ENCODE data around the gene SUMF2. TPM values are rescaled to one million over a fixed set of nuclear protein-coding genes. Genes with fewer than 3 reads are reported as not detected.
"Not testable (repeated sequence)": the region's sequence is repeated elsewhere in the genome, so short reads cannot be mapped to it uniquely, and the experiment has no call there.

Gene SUMF2
- total RNA-seq, 1 experiment from 2014 or later = 128 TPM

DNA sequence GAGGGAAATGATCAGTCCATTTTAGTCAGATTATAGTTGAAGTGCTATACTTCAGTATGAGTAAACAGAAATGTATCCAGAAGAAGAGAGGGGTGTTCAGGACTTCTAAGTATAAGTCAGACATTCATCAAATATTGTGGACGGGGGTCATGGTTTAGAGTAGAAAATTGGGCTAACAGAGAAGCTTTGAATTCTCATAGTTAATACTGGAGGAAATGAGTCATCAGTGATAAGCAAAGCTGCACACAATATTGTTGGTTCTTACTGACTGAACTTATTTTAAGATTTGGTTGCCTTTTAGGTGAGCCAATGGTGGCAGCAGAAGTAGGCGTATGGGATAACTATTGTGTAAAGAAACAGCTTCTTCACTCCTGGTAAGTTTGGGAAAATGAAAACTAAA, 1.7 kb upstream of the SUMF2 start:
- DNase-seq (ENCODE audit: low read depth) = peak; percentile 87

DNA sequence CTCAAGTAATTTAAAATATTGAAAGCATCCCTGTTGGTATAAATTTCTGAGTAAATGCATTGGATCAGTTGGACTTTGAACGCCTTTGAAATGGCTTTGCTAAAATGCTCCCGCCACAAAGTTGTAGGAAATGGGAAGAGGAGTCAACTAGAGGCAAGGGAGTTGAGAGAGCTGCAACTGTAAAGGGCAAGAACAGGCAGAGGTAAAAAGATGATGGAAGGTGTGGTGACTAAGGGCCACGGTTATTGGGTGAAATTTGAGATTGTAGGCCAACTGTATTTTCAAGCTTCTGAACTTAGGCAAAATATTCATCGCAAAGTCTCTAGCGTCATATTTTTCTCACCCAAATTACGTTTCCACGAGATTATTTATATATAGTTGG, 595 bp upstream of the SUMF2 start:
- DNase-seq (ENCODE audit: low read depth) = no peak

DNA sequence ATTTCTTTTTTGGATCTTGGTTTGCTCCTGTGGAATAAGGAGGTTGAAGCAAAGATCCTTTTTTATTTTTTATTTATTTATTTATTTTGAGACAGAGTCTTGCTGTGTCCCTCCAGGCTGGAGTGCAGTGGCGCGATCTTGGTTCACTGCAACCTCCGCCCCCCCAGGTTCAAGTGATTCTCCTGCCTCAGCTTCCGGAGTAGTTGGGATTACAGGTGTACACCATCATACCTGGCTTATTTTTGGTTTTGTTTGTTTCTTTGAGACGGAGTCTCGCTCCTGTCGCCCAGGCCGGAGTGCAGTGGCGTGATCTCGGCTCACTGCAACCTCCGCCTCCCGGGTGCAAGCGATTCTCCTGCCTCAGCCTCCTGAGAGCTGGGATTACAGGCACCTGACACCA, 2.3 kb downstream of the SUMF2 start:
- not testable (repeated sequence) for DNase-seq (ENCODE audit: low read depth)

DNA sequence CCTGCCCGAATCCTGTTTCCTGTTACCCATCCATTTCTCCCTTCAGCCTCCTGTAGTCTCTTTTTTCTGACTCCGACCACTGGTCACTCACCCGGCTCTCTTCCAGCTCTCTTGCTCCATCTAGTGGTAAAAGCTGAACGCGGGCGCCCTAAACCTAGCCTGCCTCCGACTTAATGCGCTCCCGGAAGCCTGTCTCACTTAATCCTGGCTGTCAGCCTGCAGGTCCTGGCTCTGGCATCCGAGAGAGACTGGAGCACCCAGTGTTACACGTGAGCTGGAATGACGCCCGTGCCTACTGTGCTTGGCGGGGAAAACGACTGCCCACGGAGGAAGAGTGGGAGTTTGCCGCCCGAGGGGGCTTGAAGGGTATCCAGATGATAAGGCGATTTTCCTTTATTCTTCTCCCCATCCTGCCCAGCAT, 10.3 kb downstream of the SUMF2 start:
- peak; percentile 81 for DNase-seq (ENCODE audit: low read depth)

DNA sequence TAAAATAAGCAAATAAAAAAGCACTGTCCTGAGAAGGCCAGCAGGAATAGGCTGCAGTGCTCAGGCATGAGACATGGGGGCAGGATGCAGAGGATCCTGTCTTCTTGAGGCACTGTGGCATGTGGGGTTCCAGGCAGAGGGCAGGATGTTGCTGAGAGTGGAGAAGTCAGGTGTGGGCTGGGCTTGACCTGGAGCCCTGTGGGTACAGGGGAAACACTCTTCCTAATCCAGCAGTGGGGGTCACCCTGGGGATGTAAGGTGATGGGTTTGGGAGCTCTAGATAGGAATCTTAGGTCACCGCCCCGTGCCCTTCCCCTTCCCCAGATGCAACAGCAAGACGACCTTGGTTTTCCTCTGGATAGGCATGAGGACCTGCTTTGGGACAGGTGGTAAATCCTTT, 13.6 kb downstream of the SUMF2 start:
- DNase-seq (ENCODE audit: low read depth) = no peak

DNA sequence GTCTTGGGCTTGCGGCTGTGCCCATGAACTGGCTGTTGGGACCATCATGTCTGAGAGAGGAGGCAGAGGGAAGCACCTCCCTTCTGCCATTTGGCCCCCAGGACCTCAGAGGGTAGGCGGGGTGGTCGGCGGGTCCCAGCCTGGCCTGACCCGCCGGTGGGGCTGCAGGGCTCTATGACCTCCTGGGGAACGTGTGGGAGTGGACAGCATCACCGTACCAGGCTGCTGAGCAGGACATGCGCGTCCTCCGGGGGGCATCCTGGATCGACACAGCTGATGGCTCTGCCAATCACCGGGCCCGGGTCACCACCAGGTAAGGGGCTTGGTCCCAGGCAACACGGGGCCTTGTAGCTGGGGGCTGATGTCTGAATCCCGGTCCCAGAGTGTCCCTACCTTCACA, 14.1 kb downstream of the SUMF2 start:
- no peak for DNase-seq (ENCODE audit: low read depth)

DNA sequence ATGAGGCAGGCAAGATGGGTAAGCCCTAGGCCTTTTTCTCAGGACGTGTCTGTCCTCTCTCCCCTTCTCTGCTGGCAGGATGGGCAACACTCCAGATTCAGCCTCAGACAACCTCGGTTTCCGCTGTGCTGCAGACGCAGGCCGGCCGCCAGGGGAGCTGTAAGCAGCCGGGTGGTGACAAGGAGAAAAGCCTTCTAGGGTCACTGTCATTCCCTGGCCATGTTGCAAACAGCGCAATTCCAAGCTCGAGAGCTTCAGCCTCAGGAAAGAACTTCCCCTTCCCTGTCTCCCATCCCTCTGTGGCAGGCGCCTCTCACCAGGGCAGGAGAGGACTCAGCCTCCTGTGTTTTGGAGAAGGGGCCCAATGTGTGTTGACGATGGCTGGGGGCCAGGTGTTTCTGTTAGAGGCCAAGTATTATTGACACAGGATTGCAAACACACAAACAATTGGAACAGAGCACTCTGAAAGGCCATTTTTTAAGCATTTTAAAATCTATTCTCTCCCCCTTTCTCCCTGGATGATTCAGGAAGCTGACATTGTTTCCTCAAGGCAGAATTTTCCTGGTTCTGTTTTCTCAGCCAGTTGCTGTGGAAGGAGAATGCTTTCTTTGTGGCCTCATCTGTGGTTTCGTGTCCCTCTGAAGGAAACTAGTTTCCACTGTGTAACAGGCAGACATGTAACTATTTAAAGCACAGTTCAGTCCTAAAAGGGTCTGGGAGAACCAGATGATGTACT, 15.5 kb downstream of the SUMF2 start:
- DNase-seq (ENCODE audit: low read depth) = peak; percentile 16

DNA sequence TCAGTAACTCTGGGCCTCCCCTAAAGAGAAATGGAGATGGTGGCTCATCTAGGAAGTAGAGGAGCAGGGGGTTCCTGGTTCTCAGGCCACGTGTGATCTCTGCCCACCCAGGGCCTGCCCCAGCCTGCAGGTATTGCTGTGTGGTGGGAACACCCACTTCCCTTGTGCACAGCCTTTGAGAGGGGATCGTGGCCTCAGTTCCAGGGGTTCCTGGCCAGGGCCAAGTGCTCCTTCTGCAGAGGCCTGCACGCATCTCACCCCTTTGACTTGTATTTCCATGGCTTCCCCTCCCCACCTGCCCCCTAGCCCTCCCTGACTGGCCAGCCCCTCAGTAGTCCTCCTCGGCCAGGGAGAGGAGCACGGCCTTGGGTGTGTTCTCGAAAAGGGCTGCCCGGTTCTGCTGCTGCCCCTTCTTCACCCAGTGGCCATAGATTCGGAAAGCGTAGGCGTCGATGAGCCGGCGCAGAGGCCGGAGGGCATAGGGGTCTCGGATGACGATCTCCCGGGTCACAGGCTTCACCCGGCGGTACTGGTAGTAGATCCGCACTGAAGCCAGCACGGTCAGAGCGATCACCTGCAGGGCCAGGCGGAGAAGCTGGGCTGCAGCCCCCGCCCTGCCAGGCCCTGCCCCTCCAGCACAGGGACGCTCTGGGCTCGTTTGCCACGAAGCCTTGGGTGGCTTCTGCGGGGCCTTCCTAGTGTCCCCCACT, 16.8 kb downstream of the SUMF2 start:
- not testable (repeated sequence) for DNase-seq (ENCODE audit: low read depth)

DNA sequence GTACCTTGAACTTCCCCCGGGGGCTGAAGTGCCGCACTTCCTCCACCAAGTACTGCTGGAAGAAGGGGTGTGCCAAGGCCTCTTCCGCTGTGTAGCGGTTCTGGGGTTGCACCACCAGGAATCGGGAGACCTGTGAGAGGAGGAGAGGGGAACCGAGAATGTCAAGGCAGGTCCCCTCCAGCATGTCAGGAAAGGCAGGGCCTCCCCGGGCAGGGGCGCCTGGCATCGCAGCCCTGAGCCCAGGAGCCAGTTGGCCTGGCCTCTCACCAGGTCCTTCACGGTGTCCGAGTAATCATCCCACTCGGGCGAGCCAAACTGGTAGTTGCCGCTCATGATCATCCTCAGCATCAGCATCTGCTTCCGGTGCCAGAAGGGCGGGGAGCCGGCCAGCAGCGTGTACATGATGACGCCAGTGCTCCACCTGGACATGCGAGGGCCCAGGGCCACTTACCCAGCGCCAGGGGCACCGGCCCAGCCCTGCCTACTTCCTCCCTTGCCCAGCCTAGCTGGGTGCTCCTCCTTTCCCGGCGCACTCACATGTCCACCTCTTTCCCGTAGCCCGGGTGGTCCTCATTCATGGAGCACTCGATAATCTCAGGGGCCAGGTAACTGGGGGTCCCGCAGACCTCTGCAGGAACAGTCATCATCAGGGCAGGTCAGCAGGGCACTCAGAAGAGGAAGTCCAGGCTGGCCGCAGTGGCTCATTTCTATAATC, 17.7 kb downstream of the SUMF2 start:
- no peak for DNase-seq (ENCODE audit: low read depth)

DNA sequence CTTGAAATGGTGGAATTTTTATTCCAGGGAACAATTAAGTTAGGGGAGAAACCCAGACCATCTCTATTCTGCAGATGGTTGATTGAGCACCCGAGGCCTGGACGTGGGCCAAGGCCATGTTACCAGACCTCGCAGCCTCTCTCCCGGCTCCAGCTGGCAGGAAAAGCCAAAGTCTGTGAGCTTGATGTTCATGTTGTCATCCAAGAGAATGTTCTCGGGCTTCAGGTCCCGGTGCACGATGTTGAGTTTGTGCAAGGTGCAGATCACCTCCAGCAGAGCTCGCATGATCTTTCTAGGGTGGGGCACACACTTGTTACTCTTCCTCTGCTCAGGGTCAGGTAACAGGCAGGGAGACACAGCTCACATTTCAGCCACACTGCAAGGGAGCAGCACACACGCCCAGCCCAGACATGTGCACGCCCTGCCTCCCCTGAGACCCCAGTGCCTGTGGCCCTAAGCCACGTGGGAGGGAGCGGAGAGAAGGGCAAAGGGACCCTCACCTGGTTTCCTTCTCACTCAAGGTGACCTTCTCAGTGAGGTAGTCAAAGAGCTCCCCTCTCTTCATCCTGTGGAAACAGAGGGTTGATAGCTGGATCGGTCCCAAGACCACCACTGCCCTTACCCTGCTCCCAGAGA, 19.2 kb downstream of the SUMF2 start:
- DNase-seq (ENCODE audit: low read depth) = no peak

DNA sequence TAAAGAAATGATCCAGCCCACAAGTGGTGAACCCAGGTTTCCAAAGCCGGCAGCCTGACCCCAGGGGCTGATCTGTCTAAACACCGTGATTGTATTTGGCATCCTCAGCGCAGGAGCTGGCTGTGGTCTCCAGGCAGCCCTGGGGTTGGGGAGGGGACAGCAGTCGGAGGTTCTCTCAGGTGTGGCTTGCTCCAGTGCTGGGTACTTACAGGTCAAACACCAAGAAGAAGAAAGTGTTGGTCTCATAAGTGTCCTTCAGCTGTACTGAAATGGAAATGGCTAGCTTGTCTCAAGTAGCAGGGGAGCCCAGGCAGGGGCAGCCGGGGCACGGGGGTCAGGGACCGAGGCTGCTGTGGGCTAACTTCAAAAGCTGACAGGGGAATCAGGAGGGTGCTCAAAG, 22.7 kb downstream of the SUMF2 start:
- no peak for DNase-seq (ENCODE audit: low read depth)

DNA sequence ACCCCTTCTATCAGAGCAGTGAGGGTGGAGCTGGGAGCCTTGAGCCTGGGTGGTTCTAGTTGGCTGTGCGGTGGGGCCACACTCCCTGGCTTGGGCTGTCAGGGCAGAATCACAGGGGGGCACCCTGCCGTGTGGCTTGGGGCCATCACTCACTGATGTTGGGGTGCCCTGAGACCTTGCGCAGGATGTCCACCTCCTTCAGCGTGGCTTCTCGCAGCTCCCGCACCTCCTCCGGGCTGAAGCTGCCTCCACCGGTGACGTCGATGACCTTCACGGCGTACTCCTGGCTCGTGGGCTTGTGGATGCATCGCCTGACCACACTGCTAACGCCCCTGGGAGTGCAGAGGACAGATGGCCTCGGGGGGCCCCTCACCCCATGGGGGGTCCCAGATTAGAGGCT, 23.4 kb downstream of the SUMF2 start:
- DNase-seq (ENCODE audit: low read depth) = no peak

DNA sequence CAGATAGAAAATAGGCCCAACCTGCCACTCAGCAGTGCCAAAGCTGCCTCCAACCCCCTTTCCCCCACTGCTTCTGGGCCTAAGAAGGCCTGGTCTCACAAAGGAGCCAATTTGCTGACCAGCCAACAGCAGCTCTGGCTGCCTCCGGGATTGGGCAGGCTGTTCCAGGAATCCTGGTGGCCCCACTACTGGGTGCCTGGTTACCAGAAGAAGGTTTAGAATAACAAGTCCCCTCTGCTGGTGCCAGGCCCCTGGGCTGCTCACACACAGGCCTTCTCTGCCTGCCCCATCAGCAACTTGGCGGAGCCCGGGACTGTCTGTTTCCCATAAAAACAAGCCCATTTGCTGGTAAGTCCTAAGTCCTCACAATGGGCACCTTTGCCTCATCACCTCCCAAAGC, 27.5 kb downstream of the SUMF2 start:
- DNase-seq (ENCODE audit: low read depth) = no peak

DNA sequence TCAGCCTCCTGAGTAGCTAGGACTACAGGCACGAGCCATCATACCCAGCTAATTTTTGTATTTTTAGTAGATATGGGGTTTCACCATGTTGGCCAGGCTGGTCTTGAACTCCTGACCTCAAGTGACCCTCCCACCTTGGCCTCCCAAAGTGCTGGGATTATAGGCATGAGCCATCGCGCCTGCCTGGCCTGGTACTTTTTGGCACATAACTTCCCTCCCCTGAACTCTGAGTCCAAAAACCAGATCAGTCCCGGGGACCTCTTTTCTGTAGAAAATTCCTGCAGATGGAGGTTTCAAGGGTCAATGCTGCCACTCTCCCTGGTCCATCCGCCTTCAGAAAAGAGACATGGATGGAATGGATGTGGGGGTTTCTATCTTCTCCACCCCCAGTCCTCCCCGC, 28.3 kb downstream of the SUMF2 start:
- DNase-seq (ENCODE audit: low read depth) = not testable (repeated sequence)

DNA sequence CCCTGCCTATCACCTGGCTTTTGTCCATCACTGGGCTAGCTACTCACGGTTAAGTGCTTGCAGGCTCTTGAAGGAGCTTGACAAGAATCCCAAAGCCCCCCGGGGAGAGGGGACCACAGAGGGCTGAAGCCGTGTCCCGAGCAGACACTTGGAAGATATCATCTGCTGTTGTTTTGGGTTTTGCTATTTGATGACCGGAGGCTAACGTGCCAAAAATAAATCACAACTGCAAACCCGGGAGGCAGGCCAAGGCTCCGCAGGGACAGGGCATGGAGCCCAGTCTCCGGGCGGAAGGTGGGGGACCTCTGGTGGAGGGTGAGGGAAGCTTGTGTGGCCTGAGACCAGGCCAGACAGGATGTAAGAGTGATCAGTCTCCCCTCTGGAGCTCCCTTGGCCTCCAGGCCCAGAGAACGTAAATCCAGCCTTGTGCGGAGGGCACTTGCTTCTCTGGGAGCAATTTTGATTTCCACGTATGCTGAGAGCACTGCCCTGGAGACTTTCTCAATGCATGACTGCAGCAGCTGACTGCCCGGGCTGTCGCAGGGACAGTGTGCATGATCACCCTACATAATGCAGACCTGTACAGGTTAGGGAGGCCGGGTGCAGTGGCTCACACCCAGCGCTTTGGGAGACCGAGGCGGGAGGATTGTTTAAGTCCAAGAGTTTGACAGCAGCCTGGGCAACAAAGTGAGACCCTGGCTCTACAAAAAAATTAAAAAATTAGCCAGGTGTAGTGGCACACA, 28.9 kb downstream of the SUMF2 start, which contains the start of gene PHKG1:
Gene PHKG1 (minus strand): TSS at position 164 of the 743 bp plus-strand sequence. CDS start 4,011 bp downstream, outside the sequence.
- DNase-seq (ENCODE audit: low read depth) = peak; percentile 80

DNA sequence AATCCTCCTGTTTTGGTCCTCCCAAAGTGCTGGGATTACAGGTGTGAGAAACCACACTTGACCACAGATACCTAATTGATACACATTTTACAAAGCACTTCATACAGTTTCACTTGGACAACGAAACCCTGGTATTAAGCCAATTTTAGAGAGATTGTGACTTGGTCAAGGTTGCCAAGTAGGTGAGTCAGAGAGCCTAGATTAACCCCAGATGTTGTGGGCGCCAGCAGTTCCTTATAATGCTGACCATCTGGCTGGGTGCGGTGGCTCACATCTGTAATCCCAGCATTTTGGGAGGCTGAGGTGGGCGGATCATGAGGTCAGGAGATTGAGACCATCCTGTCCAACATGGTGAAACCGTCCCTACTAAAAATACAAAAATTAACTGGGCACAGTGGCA, 33.6 kb downstream of the SUMF2 start:
- peak; percentile 81 for DNase-seq (ENCODE audit: low read depth)

DNA sequence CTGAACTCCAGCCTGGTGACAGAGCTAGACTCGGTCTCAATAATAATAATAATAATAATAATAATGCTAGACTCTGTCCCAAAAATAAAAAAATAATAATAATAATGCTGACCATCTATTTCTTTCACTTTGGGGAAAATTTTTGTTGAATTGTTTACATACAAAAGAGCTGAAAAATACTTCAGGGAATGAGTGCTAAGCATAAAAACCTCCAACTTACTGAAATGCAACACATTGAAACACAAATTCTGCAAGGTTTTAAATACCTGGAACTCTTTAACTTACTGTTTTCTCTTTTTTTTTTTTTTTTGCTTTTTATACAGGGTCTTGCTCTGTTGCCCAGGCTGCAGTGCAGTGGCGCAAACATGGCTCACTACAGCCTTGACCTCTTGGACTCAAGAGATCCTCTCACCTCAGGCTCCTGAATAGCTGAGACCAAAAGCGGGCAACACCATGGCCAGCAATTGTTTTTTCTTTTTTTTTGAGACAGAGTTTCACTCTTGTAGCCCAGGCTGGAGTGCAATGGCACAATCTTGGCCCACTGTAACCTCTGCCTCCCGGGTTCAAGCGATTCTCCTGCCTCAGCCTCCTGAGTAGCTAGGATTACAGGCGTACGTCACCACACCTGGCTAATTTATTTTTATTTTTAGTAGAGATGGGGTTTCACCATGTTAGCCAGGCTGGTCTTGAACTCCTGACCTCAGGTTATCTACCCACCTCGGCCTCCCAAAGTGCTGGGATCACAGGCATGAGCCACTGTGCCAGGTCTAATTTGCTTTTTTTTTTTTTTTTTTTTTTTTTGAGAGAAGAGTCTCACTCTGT, 34.3 kb downstream of the SUMF2 start:
- DNase-seq (ENCODE audit: low read depth) = not testable (repeated sequence)

DNA sequence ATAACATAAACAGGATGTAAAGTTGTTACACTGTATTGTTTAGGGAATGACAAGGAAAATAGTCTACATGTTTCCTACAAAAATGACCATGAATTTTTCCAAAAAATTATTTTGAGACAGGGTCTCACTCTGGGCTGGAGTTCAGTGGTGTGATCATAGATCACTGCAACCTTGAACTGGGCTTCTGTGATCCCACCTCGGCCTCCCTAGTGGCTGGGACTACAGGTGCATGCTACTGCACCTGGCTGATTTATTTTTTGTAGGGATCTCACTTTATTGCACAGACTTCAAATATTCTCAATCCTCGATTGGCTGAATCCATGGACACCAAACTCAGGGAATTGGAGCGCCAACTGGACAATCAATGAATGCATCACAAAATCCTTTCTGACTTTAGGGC, 35.6 kb downstream of the SUMF2 start:
- DNase-seq (ENCODE audit: low read depth) = no peak

DNA sequence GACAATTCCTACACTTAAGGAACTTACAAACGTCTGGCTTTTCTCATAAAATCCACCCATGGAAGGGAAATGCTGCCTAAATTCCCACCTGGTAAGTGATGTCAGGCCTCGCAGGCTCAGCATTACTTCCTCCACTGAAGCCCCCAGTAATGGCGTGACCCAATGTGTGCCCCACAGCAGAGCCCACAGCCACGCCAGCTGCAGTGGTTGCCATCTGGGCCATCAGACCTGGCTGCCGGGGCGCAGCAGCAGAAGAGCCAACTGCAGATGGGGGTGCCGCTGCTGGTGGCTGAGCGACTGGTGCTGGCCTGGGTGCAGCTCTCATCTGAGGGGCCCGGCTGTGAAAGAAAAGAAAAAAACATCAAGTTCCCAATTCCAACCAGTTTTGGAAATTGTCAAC, 40.1 kb downstream of the SUMF2 start:
- DNase-seq (ENCODE audit: low read depth) = not testable (repeated sequence)

DNA sequence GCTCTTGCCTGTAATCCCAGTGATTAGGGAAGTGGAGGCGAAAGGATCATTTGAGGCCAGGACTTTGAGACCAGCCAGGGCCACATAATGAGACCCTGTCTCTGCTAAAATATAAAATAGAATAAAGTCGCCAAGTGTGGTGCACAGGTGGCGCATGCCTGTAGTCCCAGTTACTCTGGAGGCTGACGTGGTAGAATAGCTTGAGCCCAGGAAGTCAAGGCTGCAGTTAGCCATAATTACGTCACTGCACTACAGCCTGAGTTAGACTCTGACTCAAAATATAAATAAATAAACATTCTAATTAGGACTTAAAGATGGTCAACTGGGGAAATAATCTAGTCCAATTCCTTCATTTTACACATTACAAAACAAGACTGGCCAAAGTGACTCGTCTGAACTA, 41.4 kb downstream of the SUMF2 start:
- peak; percentile 80 for DNase-seq (ENCODE audit: low read depth)
